ENCODE results near the gene ITPR3.

Gene ITPR3

DNA sequence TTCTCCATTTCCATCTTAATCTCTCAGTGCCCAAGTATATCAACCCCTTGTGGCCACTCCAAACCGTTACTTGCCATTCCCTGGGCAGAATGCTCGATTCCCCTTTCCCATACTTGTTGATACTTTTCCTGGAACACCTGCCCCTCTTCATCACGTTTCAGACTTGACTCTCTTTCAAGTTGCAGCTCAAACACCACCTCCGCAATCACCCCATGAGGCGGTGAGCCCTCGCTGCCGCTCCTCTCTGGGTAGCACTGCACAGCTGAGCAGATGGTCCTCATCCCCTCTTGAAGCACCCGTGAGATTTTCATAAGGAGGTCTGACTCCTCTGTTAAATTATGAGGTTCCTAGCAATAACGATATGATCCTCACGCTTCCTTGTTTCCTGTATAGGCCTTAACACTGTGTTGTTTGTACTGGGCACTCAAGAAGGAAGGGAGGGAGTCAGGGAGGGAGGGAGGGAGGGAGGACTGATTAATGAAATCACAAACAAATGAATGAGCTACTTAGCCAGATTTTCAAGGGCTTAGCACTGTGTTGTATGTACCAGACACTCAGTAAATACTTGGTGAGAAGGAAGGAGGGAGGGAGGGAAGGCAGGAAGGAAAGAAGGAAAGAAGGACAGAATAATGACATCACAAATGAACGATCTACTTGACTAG is 98.3 kb downstream of the ITPR3 start:
- peaks cover 58% of the 10 kb centered on the region for H3K27me3 ChIP-seq (ENCODE audit: insufficient read depth, low read length)
- H3K27ac ChIP-seq (ENCODE audit: low read depth, low read length): no peak overlapping the region
- H3K4me3 ChIP-seq (ENCODE audit: low read depth, low read length): no peak overlapping the region
- no peaks in the 10 kb centered on the region for H3K79me2 ChIP-seq (ENCODE audit: control insufficient read depth, insufficient read depth, low read length, unreplicated experiment)
- H3K4me1 ChIP-seq (ENCODE audit: control insufficient read depth, insufficient read depth, low read length, unreplicated experiment): no peaks in the 10 kb centered on the region
- no peak overlapping the region for H2AFZ ChIP-seq (ENCODE audit: low read length, unreplicated experiment)
- H3K36me3 ChIP-seq (ENCODE audit: insufficient read depth, low read length): no peaks in the 10 kb centered on the region

DNA sequence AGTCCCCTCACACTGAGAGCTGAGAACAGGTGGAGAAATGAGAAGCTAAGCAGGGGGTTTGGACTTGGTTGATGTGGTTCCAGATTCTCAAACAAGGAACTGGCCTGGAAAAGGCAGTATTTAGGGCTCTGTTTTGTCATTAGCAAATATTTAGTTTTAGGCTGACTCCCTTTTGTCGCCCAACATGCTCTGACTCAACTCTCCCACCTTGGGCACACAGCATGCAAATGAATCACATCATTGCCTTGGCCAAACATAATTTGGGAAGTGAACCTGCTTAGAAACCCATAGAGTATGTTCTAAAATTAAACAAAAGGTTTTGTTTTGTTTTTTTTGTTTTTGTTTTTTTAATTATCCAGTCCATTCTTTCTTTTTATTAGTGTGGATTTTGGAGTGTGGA is 99.9 kb downstream of the ITPR3 start:
- H3K4me3 ChIP-seq (ENCODE audit: low read depth, low read length): no peak overlapping the region
- H3K4me1 ChIP-seq (ENCODE audit: control insufficient read depth, insufficient read depth, low read length, unreplicated experiment): no peaks in the 10 kb centered on the region

DNA sequence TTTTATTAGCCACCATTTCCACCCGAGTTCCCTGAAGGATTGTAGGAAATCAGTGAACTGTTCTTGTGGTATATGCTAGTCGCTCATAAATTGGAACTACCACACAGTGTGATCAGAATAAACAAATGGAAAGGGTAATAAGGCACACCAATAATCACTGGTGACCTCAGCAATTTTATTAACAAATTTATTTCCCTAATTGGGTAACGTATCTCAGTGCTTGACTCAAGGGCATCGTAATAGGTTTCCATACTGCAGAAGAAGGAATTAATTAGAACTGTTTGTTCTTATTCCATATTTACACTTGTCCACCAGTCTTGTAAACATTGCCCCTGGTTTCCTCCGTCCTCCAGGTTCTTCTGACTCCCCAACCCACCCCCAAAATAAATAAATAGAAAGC is 100.4 kb downstream of the ITPR3 start:
- Histone ChIP-seq H3K4me1 (ENCODE audit: control insufficient read depth, insufficient read depth, low read length, unreplicated experiment) (no peaks in the 10 kb centered on the region), H2AFZ (ENCODE audit: low read length, unreplicated experiment) (no peak overlapping the region), H3K79me2 (ENCODE audit: control insufficient read depth, insufficient read depth, low read length, unreplicated experiment) (no peaks in the 10 kb centered on the region), H3K4me3 (ENCODE audit: low read depth, low read length) (no peak overlapping the region), H3K27ac (ENCODE audit: low read depth, low read length) (no peak overlapping the region), H3K36me3 (ENCODE audit: insufficient read depth, low read length) (no peaks in the 10 kb centered on the region), H3K27me3 (ENCODE audit: insufficient read depth, low read length) (peaks cover 71% of the 10 kb centered on the region)

More for the DNA sequence above, 99.9 kb downstream of the ITPR3 start:
- H3K27ac ChIP-seq (ENCODE audit: low read depth, low read length): no peak overlapping the region
- no peak overlapping the region for H2AFZ ChIP-seq (ENCODE audit: low read length, unreplicated experiment)
- no peaks in the 10 kb centered on the region for H3K36me3 ChIP-seq (ENCODE audit: insufficient read depth, low read length)
- H3K79me2 ChIP-seq (ENCODE audit: control insufficient read depth, insufficient read depth, low read length, unreplicated experiment): no peaks in the 10 kb centered on the region
- peaks cover 68% of the 10 kb centered on the region for H3K27me3 ChIP-seq (ENCODE audit: insufficient read depth, low read length)

DNA sequence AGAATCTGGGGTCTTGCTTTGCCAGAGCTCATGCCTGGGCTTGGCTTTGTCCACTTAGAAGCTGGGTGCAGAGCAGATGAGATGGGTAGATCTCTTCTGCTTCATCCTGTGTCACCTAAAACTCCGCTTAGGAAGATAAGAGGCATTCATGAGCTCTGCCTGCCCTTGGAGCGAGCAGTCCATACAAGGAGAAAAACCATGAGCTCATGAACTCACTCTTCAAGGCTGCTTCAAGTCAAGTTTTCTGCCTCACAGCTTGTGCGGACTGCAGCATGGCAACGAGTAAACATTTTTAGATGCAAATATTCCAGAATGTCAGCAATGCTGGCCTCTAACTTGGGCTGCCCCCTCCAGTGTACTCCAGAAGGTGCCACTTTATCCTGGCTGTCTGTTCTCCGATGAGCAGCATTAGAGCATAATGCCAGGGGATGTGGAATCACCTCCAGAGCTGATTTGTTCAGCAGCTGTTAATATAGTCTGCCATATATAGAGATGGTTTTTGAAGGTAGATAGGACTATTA is 101.0 kb downstream of the ITPR3 start:
- H3K27me3 ChIP-seq (ENCODE audit: insufficient read depth, low read length): peaks cover 75% of the 10 kb centered on the region
- H3K4me1 ChIP-seq (ENCODE audit: control insufficient read depth, insufficient read depth, low read length, unreplicated experiment): no peaks in the 10 kb centered on the region
- no peak overlapping the region for H3K4me3 ChIP-seq (ENCODE audit: low read depth, low read length)
- no peak overlapping the region for H3K27ac ChIP-seq (ENCODE audit: low read depth, low read length)
- no peaks in the 10 kb centered on the region for H3K36me3 ChIP-seq (ENCODE audit: insufficient read depth, low read length)
- no peaks in the 10 kb centered on the region for H3K79me2 ChIP-seq (ENCODE audit: control insufficient read depth, insufficient read depth, low read length, unreplicated experiment)
- no peak overlapping the region for H2AFZ ChIP-seq (ENCODE audit: low read length, unreplicated experiment)

DNA sequence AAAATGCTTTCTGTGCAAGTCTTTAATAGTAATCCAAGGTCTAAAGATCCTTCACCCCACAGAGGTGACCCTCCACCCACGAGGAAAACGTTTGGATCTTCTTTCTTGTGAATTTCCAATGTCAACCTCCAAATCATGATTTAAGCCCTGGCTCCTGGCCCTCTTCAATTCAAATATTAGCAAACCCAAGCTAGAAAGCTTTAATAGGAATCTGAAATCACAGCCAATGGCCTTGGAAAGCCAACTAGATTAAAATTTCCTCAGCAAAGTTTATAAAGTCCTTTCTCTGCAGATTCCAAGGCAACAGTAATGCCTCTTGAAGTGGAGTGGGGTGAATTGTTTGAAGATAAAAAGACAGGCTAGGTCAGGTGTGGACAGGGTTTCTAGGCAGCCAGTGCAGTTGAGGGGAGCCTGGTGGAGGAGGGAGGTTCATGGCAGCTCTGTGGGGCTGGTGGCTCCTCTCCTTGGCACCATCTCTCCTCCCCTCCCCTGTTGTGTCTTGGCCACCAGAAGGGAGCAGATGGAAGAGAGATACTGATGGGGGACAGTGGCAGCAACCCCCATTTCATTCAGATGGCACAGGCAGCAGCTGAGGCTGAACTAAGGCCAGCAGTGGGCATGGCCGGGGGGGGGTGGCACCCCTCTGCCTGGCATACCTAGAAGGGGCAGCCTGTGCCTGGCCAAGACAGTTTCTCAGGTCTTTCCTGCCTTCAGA is 102.4 kb downstream of the ITPR3 start:
- Histone ChIP-seq H3K36me3 (ENCODE audit: insufficient read depth, low read length) (no peaks in the 10 kb centered on the region), H3K79me2 (ENCODE audit: control insufficient read depth, insufficient read depth, low read length, unreplicated experiment) (no peaks in the 10 kb centered on the region), H3K4me1 (ENCODE audit: control insufficient read depth, insufficient read depth, low read length, unreplicated experiment) (no peaks in the 10 kb centered on the region), H3K27me3 (ENCODE audit: insufficient read depth, low read length) (peaks cover 79% of the 10 kb centered on the region), H3K4me3 (ENCODE audit: low read depth, low read length) (no peak overlapping the region), H2AFZ (ENCODE audit: low read length, unreplicated experiment) (no peak overlapping the region), H3K27ac (ENCODE audit: low read depth, low read length) (no peak overlapping the region)

DNA sequence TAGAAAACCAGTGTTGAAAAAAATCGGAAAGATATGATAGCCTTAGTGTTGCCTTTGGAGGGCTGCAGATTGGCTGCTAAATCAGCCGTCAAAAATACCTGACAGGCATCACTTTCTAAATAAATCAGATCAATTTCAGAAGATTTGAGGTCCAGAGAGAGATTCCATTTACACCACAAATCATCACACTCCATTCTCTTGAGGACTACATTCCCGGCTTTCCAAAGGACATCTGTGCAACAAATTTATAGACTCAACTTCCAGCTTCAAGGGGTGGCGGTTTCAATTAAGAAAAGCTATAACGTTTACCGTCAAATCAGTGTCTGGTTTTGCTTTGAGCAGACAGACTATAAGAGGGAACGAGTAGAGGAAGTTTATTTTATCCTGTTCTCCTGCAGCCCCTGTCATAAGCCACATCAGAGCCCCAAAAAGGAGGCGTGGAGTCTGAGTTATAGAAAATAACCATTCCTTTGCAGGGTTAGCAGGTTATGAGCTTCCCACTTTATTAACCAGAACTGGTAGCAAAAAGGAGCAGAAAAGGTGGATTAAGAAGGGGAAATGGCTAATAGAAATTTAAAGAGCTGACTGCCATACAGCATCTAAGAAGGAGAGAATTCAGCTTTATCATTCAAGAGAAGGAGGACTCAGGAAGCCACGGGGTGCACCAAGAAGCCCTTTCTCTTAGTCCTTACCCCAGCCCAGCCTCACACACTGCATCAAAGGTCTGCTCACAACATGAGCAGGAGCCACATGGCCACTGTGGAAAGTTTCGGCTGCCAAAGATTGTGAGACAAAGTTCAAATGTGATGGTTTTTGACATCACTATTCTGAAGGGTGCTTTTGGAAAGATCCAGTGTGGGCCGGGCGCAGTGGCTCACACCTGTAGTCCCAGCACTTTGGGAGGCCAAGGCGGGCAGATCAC is 103.2 kb downstream of the ITPR3 start:
- Histone ChIP-seq H3K4me1 (ENCODE audit: control insufficient read depth, insufficient read depth, low read length, unreplicated experiment) (no peaks in the 10 kb centered on the region), H3K27me3 (ENCODE audit: insufficient read depth, low read length) (peaks cover 79% of the 10 kb centered on the region), H3K36me3 (ENCODE audit: insufficient read depth, low read length) (no peaks in the 10 kb centered on the region), H3K27ac (ENCODE audit: low read depth, low read length) (no peak overlapping the region), H3K4me3 (ENCODE audit: low read depth, low read length) (no peak overlapping the region), H2AFZ (ENCODE audit: low read length, unreplicated experiment) (no peak overlapping the region), H3K79me2 (ENCODE audit: control insufficient read depth, insufficient read depth, low read length, unreplicated experiment) (no peaks in the 10 kb centered on the region)

DNA sequence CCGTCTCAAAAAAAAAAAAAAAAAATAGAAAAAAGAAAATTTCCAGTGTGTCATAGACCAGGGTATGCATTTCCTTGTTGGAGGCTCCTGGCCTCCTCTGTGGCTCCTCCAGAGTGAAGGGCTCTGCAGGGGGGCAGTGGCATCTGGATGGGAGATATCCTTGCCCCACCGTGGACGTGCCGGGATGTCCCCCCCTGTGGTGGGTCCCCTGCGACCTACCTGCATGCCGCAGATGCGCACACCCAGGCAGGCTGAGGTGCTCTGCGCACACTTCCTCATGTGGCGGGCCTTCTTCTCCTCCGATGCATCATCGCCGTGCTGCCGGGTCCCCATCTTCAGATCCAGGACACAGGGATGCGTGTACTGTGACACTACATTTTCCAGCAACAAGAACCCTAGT is 104.1 kb downstream of the ITPR3 start:
- H3K4me3 ChIP-seq (ENCODE audit: low read depth, low read length): no peak overlapping the region
- H2AFZ ChIP-seq (ENCODE audit: low read length, unreplicated experiment): no peak overlapping the region
- H3K27me3 ChIP-seq (ENCODE audit: insufficient read depth, low read length): peaks cover 74% of the 10 kb centered on the region
- H3K79me2 ChIP-seq (ENCODE audit: control insufficient read depth, insufficient read depth, low read length, unreplicated experiment): no peaks in the 10 kb centered on the region
- H3K36me3 ChIP-seq (ENCODE audit: insufficient read depth, low read length): no peaks in the 10 kb centered on the region
- no peak overlapping the region for H3K27ac ChIP-seq (ENCODE audit: low read depth, low read length)
- no peaks in the 10 kb centered on the region for H3K4me1 ChIP-seq (ENCODE audit: control insufficient read depth, insufficient read depth, low read length, unreplicated experiment)

DNA sequence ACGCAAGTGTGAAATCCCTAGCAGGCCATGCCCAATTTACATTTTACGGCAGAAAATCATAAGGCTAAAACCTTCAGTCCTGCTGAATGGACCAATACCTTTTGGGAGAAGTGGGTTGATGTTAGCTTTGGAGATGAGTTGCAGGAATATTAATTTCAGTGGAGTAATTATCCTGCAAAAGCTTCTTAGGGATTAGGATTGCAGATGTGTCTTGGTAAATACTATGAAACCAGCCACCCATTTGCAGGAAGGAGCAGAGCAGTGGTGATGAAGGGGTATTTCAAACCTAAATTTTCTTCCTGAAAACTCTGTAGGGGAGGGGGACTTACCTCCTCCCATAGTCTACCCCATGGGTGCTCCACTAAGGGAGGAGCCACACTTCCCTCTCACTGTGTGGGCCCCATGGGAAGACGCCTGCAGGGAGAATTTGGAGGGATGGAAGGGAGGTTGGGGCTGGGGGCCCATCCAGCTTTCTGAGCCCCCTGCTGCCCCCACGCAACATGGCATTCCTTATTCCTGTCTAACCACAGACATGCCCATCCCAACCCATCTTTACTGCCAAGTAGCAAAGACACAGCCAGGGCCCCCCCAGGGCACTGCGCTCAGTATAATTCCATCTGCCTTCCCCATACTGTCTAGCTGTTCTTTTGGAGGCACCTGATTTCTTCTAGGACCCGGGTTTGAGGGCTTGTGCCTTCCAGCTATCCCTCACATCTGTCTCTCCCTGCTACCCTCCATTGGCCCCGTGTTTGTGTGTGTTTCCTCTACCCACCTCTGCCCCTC is 105.0 kb downstream of the ITPR3 start:
- no peaks in the 10 kb centered on the region for H3K36me3 ChIP-seq (ENCODE audit: insufficient read depth, low read length)
- H3K4me3 ChIP-seq (ENCODE audit: low read depth, low read length): no peak overlapping the region
- H3K79me2 ChIP-seq (ENCODE audit: control insufficient read depth, insufficient read depth, low read length, unreplicated experiment): no peaks in the 10 kb centered on the region
- no peak overlapping the region for H3K27ac ChIP-seq (ENCODE audit: low read depth, low read length)
- no peak overlapping the region for H2AFZ ChIP-seq (ENCODE audit: low read length, unreplicated experiment)
- H3K4me1 ChIP-seq (ENCODE audit: control insufficient read depth, insufficient read depth, low read length, unreplicated experiment): no peaks in the 10 kb centered on the region
- H3K27me3 ChIP-seq (ENCODE audit: insufficient read depth, low read length): peaks cover 66% of the 10 kb centered on the region

DNA sequence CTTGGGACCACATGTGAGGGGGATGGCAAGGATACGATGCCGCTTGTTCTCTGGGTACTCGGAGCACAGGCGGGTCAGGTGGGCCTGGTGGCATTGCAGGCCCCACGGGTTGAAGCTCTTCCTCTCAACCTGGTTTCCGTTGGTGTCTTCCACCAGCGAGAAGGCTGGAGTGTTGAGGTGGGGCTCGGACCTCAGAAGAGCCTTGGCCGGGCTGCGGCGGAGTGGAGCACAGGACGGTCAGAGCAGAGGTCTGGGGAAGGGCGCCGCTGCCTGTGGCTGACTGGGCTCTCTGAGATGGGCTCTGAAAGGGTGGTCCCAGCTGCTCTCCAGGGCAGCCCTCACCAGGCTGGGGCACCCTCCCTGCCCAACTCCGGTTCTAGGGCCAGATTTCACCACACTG is 105.6 kb downstream of the ITPR3 start:
- Histone ChIP-seq H3K79me2 (ENCODE audit: control insufficient read depth, insufficient read depth, low read length, unreplicated experiment) (no peaks in the 10 kb centered on the region), H3K4me1 (ENCODE audit: control insufficient read depth, insufficient read depth, low read length, unreplicated experiment) (no peaks in the 10 kb centered on the region), H3K36me3 (ENCODE audit: insufficient read depth, low read length) (no peaks in the 10 kb centered on the region), H3K4me3 (ENCODE audit: low read depth, low read length) (no peak overlapping the region), H3K27me3 (ENCODE audit: insufficient read depth, low read length) (peaks cover 60% of the 10 kb centered on the region), H2AFZ (ENCODE audit: low read length, unreplicated experiment) (no peak overlapping the region), H3K27ac (ENCODE audit: low read depth, low read length) (no peak overlapping the region)

DNA sequence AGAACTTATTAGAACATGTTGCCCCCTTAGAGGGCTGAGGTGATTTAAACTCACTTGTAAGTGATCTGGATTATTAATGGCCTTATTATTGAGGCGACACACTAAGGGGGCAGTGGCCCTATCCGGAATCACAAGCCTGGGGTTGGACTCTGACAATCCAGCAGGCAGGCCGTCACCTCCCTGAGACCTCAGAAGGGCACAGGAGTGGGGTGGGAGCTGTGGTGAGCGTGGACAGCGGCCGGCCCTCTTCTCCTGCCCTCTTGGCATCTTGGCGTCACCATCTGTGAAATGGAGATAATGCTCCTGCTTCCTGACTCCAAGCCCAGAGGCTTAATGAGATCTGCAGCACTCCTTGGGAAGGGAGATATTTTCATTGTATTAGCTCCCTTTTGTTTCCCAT is 106.0 kb downstream of the ITPR3 start:
- Histone ChIP-seq H3K27ac (ENCODE audit: low read depth, low read length) (no peak overlapping the region), H3K36me3 (ENCODE audit: insufficient read depth, low read length) (no peaks in the 10 kb centered on the region), H2AFZ (ENCODE audit: low read length, unreplicated experiment) (no peak overlapping the region), H3K79me2 (ENCODE audit: control insufficient read depth, insufficient read depth, low read length, unreplicated experiment) (no peaks in the 10 kb centered on the region), H3K4me3 (ENCODE audit: low read depth, low read length) (no peak overlapping the region), H3K27me3 (ENCODE audit: insufficient read depth, low read length) (peaks cover 56% of the 10 kb centered on the region), H3K4me1 (ENCODE audit: control insufficient read depth, insufficient read depth, low read length, unreplicated experiment) (no peaks in the 10 kb centered on the region)

Measured in ACC112 (cell line).